Forelimb muscle (tissue), 1 donor: ENCODE measurements around the gene TMEM165. TPM values are rescaled to one million over a fixed set of nuclear protein-coding genes. Genes with fewer than 3 reads are reported as not detected.

Experiments
- DNase-seq: peaks from one replicate; pipeline ENCODE4 v3.0.0-alpha.2; 2013; ENCODE audit warnings: low read depth
- polyA plus RNA-seq: library from polyadenylated mRNA; unstranded; fragments of 120-200 nt; gene quantifications from one replicate; pipeline ENCODE4 v1.2.1, GENCODE V29; 2013; ENCODE audit not compliant: insufficient read length

The TMEM165 gene
- polyA plus RNA-seq, 1 donor, result 40.0 TPM

DNA sequence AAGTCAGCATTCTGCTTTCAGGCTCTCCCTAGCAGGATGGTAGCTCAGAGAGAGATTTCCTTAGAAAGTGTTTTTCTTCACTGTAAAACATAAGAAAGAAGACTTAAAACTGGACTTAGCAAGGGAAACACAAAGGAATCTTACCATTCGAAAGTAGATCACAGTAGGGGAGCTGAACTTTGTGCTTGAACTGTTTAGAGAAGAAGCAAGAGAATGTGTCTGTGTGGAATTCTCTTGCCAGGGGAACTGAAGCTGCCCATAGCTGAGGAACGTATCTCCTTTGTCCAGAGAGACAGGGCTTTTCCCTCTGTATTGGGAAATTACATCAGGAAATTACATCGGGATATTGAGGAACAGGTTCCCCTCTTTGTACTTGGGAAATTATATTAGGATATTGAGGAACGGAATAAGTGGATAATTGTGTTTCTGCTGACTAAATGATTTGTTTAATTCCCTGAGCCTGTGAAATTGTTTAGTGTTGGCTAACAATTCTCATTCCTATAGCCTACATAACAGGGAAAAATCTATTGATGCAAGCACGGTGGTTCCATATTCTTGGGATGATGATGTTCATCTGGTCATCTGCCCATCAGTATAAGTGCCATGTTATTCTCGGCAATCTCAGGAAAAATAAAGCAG is 28.6 kb upstream of the TMEM165 start:
- DNase-seq, result no peak

- DNase-seq, result no peak
Observed at GRCh38 chr4:55369968-55370367, 25.8 kb upstream of the TMEM165 start.

DNA sequence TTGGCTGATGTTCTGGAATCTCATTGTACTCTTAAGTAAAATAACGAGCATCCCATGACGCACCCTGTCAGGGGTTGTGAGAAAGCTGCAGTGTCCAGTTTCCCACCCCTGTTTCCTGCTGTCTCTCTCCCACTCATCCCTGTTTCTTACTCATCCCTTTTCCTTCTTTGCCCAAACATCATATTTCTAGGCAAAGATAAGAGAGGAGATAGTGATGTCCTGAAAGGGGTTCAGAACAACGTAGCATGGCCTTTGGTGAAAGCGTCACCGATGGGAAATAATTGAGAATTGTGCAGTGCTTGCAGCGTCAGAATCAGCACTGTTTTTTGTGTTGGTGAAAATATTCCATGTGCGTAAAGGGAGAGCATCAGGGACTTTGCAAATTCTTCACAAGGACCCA is 23.5 kb upstream of the TMEM165 start:
- no peak for DNase-seq

DNA sequence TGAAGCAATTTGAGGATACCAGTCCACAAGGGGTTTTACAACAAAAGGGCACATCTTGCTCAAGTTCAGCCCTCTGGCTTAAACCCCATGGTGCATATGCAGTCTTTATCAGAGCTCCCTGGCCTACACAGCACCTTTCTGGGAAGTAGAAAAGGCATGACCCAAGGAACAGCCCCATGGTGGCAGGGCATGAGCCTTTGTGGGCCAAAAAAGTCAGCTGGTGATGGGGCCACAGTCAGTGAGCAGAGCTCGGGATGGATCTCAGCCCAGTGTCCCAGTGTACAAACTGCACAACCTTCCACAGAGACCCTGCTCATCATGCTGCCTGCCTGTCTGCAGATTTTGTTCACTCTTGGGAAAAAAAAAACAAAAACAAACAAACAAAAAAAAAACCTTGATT is 22.3 kb upstream of the TMEM165 start:
- DNase-seq, result no peak

DNA sequence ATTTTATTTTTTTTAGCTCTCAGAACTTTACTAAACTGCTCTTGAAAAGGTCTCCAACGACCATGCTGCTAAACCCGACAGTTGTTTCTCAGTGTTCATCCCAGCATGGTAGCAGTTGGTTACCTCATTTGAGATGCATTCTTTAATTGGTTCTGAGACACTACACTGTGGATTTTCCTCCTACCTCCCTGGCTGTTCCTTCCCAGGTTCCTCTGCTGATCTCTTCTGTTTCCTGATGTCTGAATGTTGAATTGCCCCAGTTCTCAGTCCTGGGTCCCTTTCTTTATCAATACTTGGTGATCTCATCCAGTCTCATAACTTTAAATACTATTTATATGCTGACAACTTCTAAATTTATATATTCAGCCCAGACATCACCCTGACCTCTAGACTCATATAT is 19.1 kb upstream of the TMEM165 start:
- no peak for DNase-seq

GRCh38 chr4:55378617-55379467 is 16.9 kb upstream of the TMEM165 start:
- DNase-seq, result no peak

DNA sequence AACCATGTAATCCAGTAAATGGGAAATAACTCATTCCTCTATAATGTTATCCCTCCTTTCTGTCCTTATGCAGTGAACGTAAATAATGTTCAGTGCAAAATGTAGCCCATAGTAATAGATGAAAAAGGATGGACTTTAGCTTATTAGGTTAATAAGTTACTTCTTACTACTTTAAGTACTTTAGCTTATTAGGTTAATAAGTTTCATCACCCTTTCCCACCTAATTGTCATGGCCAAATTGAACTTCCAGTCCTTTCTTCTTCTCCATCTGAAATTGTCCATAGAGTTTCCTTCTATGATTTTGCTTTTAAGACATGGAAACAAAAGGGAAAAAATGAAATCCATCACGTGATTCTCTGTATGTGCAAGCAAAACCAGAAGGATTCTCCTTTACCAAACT is 15.2 kb upstream of the TMEM165 start:
- no peak for DNase-seq

DNA sequence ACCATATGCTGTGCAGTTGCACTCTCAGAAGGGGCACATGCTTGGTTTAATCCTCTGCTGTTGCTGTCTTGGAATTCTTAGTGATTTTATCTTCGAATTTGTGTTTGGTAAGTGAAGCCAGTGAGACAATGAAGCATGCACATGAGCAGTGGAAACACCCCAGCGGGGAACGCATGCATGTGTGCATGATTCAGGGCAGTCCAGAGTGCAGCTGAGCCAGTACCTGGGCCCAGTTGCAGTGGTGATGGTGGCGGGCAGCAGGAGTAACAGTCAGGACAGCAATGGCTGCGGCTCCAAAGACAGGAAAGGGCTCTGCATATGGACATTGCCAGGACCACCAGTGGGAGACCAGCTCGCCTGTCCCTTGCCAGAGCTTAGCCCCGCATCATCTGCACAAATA is 14.3 kb upstream of the TMEM165 start:
- DNase-seq, result no peak

DNA sequence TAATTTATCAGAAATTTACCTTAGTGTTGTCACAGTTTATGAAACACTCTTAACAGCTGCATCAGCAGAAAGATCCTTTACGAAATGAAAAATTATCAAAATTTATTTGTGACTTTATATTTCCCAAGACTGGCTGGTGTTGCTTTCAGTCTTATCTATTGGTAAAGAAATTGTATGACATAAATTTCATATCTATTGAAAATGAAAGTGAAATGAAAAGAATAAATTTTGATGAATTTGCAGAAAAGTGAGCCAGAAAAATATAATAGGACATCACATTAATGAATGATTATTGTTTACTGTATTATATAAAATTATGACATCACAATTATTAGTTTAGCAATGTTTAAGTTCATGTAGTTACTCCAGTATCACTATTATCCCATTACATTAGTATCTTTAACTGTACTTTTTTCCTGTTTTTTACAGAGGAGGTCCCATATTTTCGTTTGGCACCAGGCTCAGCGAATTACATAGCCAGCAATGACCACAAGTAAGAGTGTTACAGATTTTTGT is 13.2 kb upstream of the TMEM165 start:
- DNase-seq, result no peak

DNA sequence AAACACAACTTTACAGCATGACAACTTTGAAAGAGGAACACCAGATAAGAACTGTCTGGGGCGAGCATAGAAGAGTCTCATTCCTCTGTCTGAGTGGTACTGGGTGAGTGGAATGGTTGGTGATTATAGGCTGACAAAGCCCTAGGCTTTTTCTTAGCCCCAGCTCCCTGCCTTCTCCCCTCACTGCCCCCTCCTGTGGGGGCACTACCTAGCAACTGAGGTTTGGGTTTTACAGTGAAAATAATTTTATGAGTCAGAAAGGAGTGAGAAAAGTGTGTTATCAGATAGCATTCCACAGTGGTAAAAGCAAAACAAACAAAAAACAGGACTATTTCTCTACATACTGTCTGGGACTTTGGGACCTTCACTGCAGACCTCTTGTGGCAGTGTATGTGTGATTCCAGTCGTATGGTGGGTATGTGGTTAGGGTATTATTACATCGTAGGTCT is 10.5 kb upstream of the TMEM165 start:
- DNase-seq, result no peak

GRCh38 chr4:55386073-55386472 is 9.7 kb upstream of the TMEM165 start:
- no peak for DNase-seq

- DNase-seq, result no peak
Observed at GRCh38 chr4:55386840-55387239, 8.9 kb upstream of the TMEM165 start.

DNA sequence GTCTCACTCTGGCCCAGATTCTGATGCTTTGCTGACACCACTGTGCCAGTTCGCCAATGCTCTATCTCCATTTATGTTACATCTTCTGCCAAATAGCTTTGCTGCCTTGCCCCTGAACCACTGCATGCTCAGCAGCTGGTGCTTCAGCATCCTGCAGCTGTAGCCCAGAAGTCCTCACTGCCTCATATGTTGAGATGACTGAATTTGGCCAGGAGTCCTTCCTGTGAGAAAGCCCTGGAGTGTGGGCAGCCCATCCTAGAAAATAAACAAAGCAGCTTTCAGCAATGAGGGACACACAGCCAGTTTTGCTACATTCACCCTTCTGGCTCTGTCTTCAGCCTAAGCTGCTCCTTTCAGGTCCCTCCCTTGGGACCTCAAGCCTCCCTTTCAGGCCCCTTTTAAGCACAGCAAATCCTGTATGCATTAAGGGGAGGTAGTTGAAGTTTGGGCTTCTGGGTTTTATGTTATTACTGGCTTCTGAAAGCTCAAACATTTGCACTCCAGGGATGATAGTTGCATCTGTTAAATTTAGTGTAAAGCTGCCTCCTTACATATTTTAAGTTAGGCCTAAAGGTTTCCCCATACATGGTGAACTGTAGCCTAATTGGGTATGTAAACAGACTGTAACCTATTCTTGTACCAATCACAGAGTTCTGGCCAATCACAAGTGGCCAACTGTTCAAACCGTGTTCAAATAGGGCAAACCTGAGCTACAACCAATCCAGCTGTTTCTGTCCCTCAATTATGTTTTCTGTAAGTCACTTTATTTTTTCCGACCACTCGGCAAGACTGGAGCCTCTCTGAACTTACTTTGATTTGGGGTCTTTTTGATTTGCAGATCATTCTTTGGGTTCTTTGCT is 2.1 kb upstream of the TMEM165 start:
- no peak for DNase-seq

- no peak for DNase-seq
Observed at GRCh38 chr4:55395218-55395528, 584 bp upstream of the TMEM165 start.

GRCh38 chr4:55396308-55397125 is 760 bp downstream of the TMEM165 start:
- no peak for DNase-seq

DNA sequence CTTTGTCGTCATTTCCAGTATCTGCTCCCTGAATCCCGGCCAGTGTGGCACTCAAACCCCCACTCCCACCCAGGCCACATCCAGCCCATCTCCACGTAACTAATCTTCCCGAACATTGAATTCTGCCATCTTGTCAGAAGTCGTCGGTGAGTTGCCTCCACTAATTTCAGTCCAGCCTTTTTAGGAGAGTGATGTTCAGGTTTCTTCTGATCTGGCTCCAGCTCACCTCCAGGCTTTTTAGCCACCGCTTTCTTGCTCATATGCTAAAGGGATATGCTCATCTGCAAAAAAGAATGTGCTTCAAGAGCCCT is 1.3 kb downstream of the TMEM165 start:
- DNase-seq, result no peak

- no peak for DNase-seq
Observed at GRCh38 chr4:55397520-55398321, 2.0 kb downstream of the TMEM165 start.

DNA sequence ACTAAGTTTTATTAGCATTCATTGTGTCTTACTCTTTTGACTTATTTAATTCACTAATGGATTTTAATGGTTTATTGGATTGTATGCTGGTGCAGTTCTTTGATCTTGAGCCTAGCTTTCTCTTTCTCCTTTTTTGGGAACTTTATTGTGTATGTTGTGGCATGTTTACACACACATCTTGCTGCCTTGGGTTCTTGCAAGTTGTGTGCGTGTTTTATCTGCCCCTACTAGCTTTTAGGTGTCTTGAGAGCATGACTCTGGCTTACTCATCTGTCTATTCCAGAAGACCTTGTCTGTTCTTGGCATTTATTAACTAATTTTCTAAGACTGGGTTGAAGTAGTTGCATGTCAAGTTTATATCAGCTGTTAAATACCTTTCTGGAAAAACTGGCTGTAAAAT is 2.7 kb downstream of the TMEM165 start:
- no peak for DNase-seq

GRCh38 chr4:55398966-55399365 is 3.2 kb downstream of the TMEM165 start:
- DNase-seq, result no peak

DNA sequence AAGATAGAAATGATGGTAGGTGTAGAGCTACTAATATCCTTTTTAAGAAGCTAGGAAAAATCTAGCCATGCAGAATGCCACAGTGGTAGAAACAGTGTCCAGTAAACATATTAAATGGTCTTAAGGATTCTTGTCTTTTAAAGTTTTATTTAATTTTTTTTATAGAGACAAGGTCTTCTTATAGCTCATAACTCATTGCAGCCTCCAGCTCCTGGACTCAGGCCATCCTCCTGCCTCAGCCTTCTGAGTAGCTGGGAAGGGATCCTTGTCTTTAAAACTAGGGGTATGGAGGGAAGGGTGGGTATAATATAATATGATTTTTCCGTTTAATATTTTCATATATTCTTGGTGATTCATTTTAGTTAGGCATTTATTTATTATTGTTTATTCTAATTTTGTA is 3.8 kb downstream of the TMEM165 start:
- no peak for DNase-seq

- DNase-seq, result no peak
Observed at GRCh38 chr4:55405073-55405472, 9.3 kb downstream of the TMEM165 start.
